ENCODE results near the gene RAB4A.

RAB4A gene, protein sequence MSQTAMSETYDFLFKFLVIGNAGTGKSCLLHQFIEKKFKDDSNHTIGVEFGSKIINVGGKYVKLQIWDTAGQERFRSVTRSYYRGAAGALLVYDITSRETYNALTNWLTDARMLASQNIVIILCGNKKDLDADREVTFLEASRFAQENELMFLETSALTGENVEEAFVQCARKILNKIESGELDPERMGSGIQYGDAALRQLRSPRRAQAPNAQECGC

GRCh38 chr1:229270547-229271447, at the start of gene RAB4A:
TSS of gene RAB4A (plus strand) at chr1:229271111. CDS start at chr1:229271340, 229 bp downstream.
- Histone ChIP-seq H3K4me3 (peak within 1 kb of the TSS; percentile 51), H3K4me1 (peaks cover 15% of the 10 kb centered on the region), H3K9me3 (no peaks in the 10 kb centered on the region; the same call in 1 of the 2 replicates), H3K27me3 (ENCODE audit: low read depth) (no peaks in the 10 kb centered on the region), H3K36me3 (replicated peaks) (no peaks in the 10 kb centered on the region)
- in situ Hi-C loops (cut with MboI; ENCODE audit: low sequenced_read_pairs), result loop anchor here (25.0 kb wide), 1 partner anchor 1042 kb away; no protein-coding TSS in a partner anchor
- peak; percentile 72 to 87 for DNase-seq (ENCODE audit: low spot score in 2 of 2)

DNA sequence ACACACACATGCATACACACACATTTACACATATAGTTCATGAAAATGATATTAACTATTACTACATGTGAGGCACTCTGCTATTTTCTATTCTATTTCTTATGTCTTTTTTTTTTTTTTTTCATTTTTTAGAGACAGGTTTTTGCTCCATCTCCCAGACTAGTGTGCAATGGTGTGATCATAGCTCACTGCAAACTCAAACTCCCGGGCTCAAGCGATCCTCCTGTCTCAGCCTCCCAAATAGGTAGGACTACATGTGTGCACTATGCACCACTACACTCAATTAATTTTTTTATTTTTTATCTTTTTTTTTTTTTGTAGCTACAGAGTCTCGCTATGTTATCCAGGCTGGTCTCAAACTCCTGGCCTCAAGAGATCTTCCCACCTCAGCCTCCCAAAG, 48.8 kb upstream of the RAB4A start:
- Histone ChIP-seq H3K4me3 (no peak overlapping the region), H3K9me3 (no peaks in the 10 kb centered on the region), H3K36me3 (replicated peaks) (no peaks in the 10 kb centered on the region), H3K4me1 (0 out of 2 replicates have a peak, but pooled peaks cover 4% of the 10 kb centered on the region), H3K27me3 (ENCODE audit: low read depth) (peaks cover 6% of the 10 kb centered on the region; the same call in 1 of the 2 replicates)
- in situ Hi-C loops (cut with MboI; ENCODE audit: low sequenced_read_pairs), result no loop called here
- no peak for DNase-seq (ENCODE audit: low spot score in 2 of 2)

GRCh38 chr1:229223498-229223897, 47.4 kb upstream of the RAB4A start:
- 0 out of 2 replicates have a peak, but pooled peaks cover 4% of the 10 kb centered on the region for H3K4me1 ChIP-seq
- no peaks in the 10 kb centered on the region for H3K36me3 ChIP-seq (replicated peaks)
- in situ Hi-C loops (cut with MboI; ENCODE audit: low sequenced_read_pairs), result no loop called here
- H3K9me3 ChIP-seq, result no peaks in the 10 kb centered on the region
- no peak for DNase-seq (ENCODE audit: low spot score in 2 of 2)
- no peak overlapping the region for H3K4me3 ChIP-seq
- peaks cover 6% of the 10 kb centered on the region; the same call in 1 of the 2 replicates for H3K27me3 ChIP-seq (ENCODE audit: low read depth)

GRCh38 chr1:229224308-229224707, 46.6 kb upstream of the RAB4A start:
- Histone ChIP-seq H3K4me3 (no peak overlapping the region), H3K4me1 (0 out of 2 replicates have a peak, but pooled peaks cover 4% of the 10 kb centered on the region), H3K27me3 (ENCODE audit: low read depth) (peaks cover 2% of the 10 kb centered on the region; the same call in 1 of the 2 replicates), H3K9me3 (no peaks in the 10 kb centered on the region), H3K36me3 (replicated peaks) (no peaks in the 10 kb centered on the region)
- no peak for DNase-seq (ENCODE audit: low spot score in 2 of 2)
- in situ Hi-C loops (cut with MboI; ENCODE audit: low sequenced_read_pairs), result no loop called here

- DNase-seq (ENCODE audit: low spot score in 2 of 2), result no peak
- no peaks in the 10 kb centered on the region for H3K9me3 ChIP-seq
- H3K36me3 ChIP-seq (replicated peaks), result no peaks in the 10 kb centered on the region
- in situ Hi-C loops (cut with MboI; ENCODE audit: low sequenced_read_pairs), result no loop called here
- H3K27me3 ChIP-seq (ENCODE audit: low read depth), result no peaks in the 10 kb centered on the region
- H3K4me1 ChIP-seq, result peaks cover 11% of the 10 kb centered on the region
- H3K4me3 ChIP-seq, result no peak overlapping the region
Observed at GRCh38 chr1:229225331-229225782, 45.6 kb upstream of the RAB4A start.

- Histone ChIP-seq H3K4me1 (peaks cover 18% of the 10 kb centered on the region), H3K4me3 (no peak overlapping the region), H3K27me3 (ENCODE audit: low read depth) (no peaks in the 10 kb centered on the region), H3K36me3 (replicated peaks) (no peaks in the 10 kb centered on the region), H3K9me3 (no peaks in the 10 kb centered on the region)
- in situ Hi-C loops (cut with MboI; ENCODE audit: low sequenced_read_pairs), result no loop called here
- DNase-seq (ENCODE audit: low spot score in 2 of 2), result no peak
Observed at GRCh38 chr1:229226796-229227195, 44.1 kb upstream of the RAB4A start.

GRCh38 chr1:229227298-229227919, 43.5 kb upstream of the RAB4A start:
- peak; percentile 71 to 87 for DNase-seq (ENCODE audit: low spot score in 2 of 2)
- H3K4me1 ChIP-seq, result peaks cover 17% of the 10 kb centered on the region
- in situ Hi-C loops (cut with MboI; ENCODE audit: low sequenced_read_pairs), result no loop called here

GRCh38 chr1:229228522-229228921, 42.4 kb upstream of the RAB4A start:
- no peaks in the 10 kb centered on the region for H3K36me3 ChIP-seq (replicated peaks)
- in situ Hi-C loops (cut with MboI; ENCODE audit: low sequenced_read_pairs), result no loop called here
- H3K27me3 ChIP-seq (ENCODE audit: low read depth), result no peaks in the 10 kb centered on the region
- no peaks in the 10 kb centered on the region for H3K9me3 ChIP-seq
- no peak overlapping the region for H3K4me3 ChIP-seq
- DNase-seq (ENCODE audit: low spot score in 2 of 2), result no peak
- H3K4me1 ChIP-seq, result peaks cover 17% of the 10 kb centered on the region

More at GRCh38 chr1:229227298-229227919, 43.5 kb upstream of the RAB4A start:
- H3K36me3 ChIP-seq (replicated peaks), result no peaks in the 10 kb centered on the region
- no peaks in the 10 kb centered on the region for H3K27me3 ChIP-seq (ENCODE audit: low read depth)
- H3K9me3 ChIP-seq, result no peaks in the 10 kb centered on the region
- no peak overlapping the region for H3K4me3 ChIP-seq

DNA sequence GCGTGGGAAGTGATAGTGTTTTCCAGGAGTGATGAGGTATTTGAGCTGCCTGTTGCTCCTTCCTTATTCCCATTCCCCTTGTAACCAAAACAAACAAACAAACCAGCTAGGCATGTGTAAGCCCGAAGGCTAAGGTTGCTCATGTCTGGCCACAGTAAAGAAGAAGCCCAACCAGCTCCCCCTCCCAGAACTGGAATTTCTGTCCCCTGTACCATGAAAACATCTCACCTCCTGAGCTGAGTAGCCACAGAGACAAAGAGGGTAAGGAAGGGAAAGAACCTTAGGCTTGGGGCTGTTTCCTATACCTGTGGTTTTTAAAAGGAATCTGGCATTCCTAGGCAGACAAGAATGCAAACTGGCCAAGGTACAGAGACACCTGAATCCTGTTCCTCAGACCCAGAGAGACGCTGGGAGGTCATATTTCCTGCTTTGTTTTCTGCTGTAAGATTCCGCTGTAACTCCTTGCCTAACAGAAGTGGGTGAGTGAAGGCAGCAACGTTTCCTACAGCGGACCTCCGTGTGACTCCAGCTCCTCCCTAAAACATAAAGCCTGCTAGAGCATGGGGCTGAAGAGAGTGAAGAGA, 41.7 kb upstream of the RAB4A start:
- Histone ChIP-seq H3K4me3 (no peak overlapping the region), H3K36me3 (replicated peaks) (no peaks in the 10 kb centered on the region), H3K9me3 (no peaks in the 10 kb centered on the region), H3K27me3 (ENCODE audit: low read depth) (no peaks in the 10 kb centered on the region), H3K4me1 (peaks cover 17% of the 10 kb centered on the region)
- DNase-seq (ENCODE audit: low spot score in 2 of 2), result no peak
- in situ Hi-C loops (cut with MboI; ENCODE audit: low sequenced_read_pairs), result no loop called here

DNA sequence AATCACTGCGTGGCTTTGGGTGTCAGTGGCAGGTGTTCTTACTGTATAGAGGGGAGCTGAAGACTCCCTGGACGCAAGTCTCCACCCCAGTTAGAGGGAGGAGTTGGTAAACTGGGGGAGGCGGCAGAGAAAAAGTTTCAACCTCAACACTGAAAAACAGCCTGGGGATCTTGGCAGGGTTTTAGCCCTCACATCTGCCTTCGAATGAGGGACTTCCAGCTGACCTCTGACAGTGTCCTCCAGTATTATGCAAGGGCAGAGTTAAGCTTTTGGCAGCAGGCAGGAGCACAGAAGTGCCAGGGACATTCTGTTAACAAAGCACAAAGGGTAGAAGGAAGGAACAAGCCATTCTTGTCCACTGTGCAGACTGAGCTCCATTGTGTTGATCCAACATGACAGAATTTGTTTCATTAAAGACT, 41.2 kb upstream of the RAB4A start:
- Histone ChIP-seq H3K36me3 (replicated peaks) (no peaks in the 10 kb centered on the region), H3K4me1 (peaks cover 17% of the 10 kb centered on the region), H3K9me3 (no peaks in the 10 kb centered on the region), H3K27me3 (ENCODE audit: low read depth) (no peaks in the 10 kb centered on the region), H3K4me3 (no peak overlapping the region)
- DNase-seq (ENCODE audit: low spot score in 2 of 2), result no peak
- in situ Hi-C loops (cut with MboI; ENCODE audit: low sequenced_read_pairs), result no loop called here

- peak; percentile 48 to 76 for DNase-seq (ENCODE audit: low spot score in 2 of 2)
- no peak overlapping the region for H3K4me3 ChIP-seq
- peaks cover 17% of the 10 kb centered on the region for H3K4me1 ChIP-seq
- in situ Hi-C loops (cut with MboI; ENCODE audit: low sequenced_read_pairs), result no loop called here
- H3K27me3 ChIP-seq (ENCODE audit: low read depth), result no peaks in the 10 kb centered on the region
- no peaks in the 10 kb centered on the region for H3K9me3 ChIP-seq
- H3K36me3 ChIP-seq (replicated peaks), result no peaks in the 10 kb centered on the region
Observed at GRCh38 chr1:229230140-229230892, 40.6 kb upstream of the RAB4A start.

DNA sequence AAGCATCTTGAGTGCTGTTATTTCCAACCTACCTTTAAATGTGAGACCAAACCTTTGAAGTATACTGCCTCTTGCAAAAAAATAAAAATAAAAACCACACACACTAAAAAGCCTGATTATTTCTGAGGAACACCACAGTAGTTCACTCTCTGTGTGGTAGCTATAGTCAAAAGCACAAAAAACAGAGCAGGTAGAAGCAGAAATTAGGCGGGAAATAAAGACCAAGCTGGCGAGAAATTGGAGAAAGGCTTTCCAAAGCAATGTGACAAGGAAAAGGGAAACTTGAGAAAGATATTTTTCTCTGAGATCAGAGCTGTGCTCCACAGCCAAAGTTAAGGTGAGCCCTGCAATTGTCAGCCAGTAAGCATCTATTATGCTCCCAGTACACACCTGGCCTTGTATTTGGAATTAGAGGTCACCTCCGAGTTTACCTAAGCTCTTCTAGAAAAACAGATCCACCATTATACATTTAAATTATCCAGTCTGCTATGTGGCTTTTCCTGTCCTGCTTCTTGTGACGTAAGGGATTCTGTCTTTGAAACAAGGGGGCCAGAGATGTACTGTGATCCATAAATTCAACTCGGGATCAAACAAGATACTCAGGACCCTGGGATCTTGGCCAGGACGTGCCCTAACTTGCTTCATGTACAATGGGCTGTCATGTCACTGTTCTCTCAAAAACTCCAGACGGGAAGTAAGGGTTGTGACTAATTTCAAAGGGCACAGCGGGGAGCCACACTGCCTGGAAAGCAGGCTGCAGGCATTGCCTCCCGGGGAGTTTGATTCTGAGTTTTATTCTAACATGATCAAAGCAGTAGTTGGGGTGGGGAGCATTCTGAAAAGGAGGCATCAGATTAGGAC, 39.8 kb upstream of the RAB4A start:
- peaks cover 17% of the 10 kb centered on the region for H3K4me1 ChIP-seq
- in situ Hi-C loops (cut with MboI; ENCODE audit: low sequenced_read_pairs), result no loop called here
- H3K9me3 ChIP-seq, result no peaks in the 10 kb centered on the region
- no peak overlapping the region for H3K4me3 ChIP-seq
- no peaks in the 10 kb centered on the region for H3K36me3 ChIP-seq (replicated peaks)
- DNase-seq (ENCODE audit: low spot score in 2 of 2), result peak; percentile 43 to 55
- H3K27me3 ChIP-seq (ENCODE audit: low read depth), result no peaks in the 10 kb centered on the region
